Right lobe of liver (tissue), 6 donors: Measurements from ENCODE around the gene PLSCR4. TPM values are rescaled to one million over a fixed set of nuclear protein-coding genes. Genes with fewer than 3 reads are reported as not detected.

Source experiments
- ATAC-seq, 4 donors: fragments of 200-7000 bp; cut with Tn5 transposase; one replicate each; pipeline ENCODE4 v1.9.1; 2020; ENCODE audit warnings: mild to moderate bottlenecking in 4 of 4, moderate library complexity in 4 of 4
- DNase-seq, 3 donors: peaks; one replicate each; pipeline ENCODE4 v3.0.0-alpha.2; 2020
- H3K27ac ChIP-seq, 3 donors: fragments of 200-600 bp; one replicate each; pipeline ENCODE4 v1.8.0; 2022
- H3K27me3 ChIP-seq, 2 donors: fragments of 200-600 bp; one replicate each; pipeline ENCODE4 v1.8.0; 2022
- H3K36me3 ChIP-seq, 4 donors: fragments of 200-600 bp; sonication (generic) in 1 of 4; one replicate each; pipeline versions ENCODE4 v1.5.1 to v1.8.0; 2017 to 2022; ENCODE audit warnings: control low read depth in 1 of 4
- H3K4me1 ChIP-seq, 4 donors: fragments of 200-600 bp; sonication (generic) in 1 of 4; one replicate each; pipeline versions ENCODE4 v1.5.1 to v1.8.0; 2017 to 2022; ENCODE audit warnings: control low read depth in 1 of 4
- H3K4me3 ChIP-seq, 3 donors: fragments of 200-600 bp; one replicate each; pipeline ENCODE4 v1.8.0; 2022
- H3K9me3 ChIP-seq, 4 donors: fragments of 200-600 bp; sonication (generic) in 1 of 4; one replicate each; pipeline versions ENCODE4 v1.5.1 to v1.8.0; 2017 to 2022; ENCODE audit warnings: control low read depth in 1 of 4
- CTCF ChIP-seq, 4 donors: fragments of 200-600 bp in 3 of 4; fragments of 450-650 bp in 1 of 4; IDR thresholded peaks; one replicate each; pipeline versions ENCODE4 v1.5.1 to v1.8.0; 2016 to 2022; ENCODE audit warnings: antibody characterized with exemption in 4 of 4, mild to moderate bottlenecking in 2 of 4
- POLR2A ChIP-seq: fragments of 450-650 bp; IDR thresholded peaks from one replicate; pipeline ENCODE4 v1.6.1; 2017; ENCODE audit warnings: antibody characterized with exemption, mild to moderate bottlenecking
- WGBS: methylation state at CpG from one replicate; pipeline ENCODE4 v1.1.6; 2018; ENCODE audit warnings: low coverage, low lambda C conversion rate; ENCODE audit not compliant: insufficient coverage; ENCODE audit errors: missing lambda C conversion rate; 5-methylcytosine and 5-hydroxymethylcytosine counted together
- intact Hi-C, 2 donors: fragments of 100-400 bp; cut with DNase I; formaldehyde crosslinking; loops; one replicate each; pipeline versions ENCODE4 v1.11.2 to v1.14.1; 2022
- total RNA-seq, 6 experiments: library from RNA; depleted of rRNA in 2 of 6; stranded (reverse); fragments of >200 nt in 2 of 6; fragmentation: NEBNext Ultra II Directional in 3 of 6; extraction: Animal tissue kit (Norgen Biotek cat#: 25700) in 3 of 6; gene quantifications; one replicate each; pipeline versions ENCODE4 v1.1.0 to v1.2.4, GENCODE V29; 2016 to 2023
- donor health status: DM: no; HTN: yes; CAD: no.
- donor health status: DM: no; HTN: no; CAD: no.
- donor health status: DM: no; HTN: no; CAD: no.
- donor health status: DM: no; HTN: yes; CAD: no.
- donor health status: DM: no; HTN: yes; CAD: no.

Gene PLSCR4
- total RNA-seq, 6 experiments from 2014 or later = 25.2 to 44.9 (median 42.4) TPM

GRCh38 chr3:146221276-146221675, 29.6 kb downstream of the PLSCR4 start:
- ATAC-seq = peak in 1 of 4 donors; percentile 10
- Histone ChIP-seq H3K4me3 (no peak overlapping the region), H3K36me3 (no peaks in the 10 kb centered on the region), H3K9me3 (no peaks in the 10 kb centered on the region), H3K27me3 (no peaks in the 10 kb centered on the region), H3K4me1 (peaks cover 0 to 28% (median 8%) of the 10 kb centered on the region in 4 donors), H3K27ac (peak overlapping the region; percentile 76 to 85 (median 85))
- no peak for TF ChIP-seq POLR2A
- TF ChIP-seq CTCF (IDR thresholded peaks at IDR 0.05) = no peak
- intact Hi-C loops = loop anchor here in 1 of 2 donors (10.0 kb wide), 1 partner anchor 104 kb away; no protein-coding TSS in a partner anchor
- DNase-seq = no peak

GRCh38 chr3:146218880-146219866, 31.7 kb downstream of the PLSCR4 start:
- TF ChIP-seq CTCF (IDR thresholded peaks at IDR 0.05) (peak; percentile 74 to 77 (median 75)), POLR2A (no peak)
- Histone ChIP-seq H3K9me3 (no peaks in the 10 kb centered on the region), H3K27me3 (no peaks in the 10 kb centered on the region), H3K36me3 (no peaks in the 10 kb centered on the region), H3K27ac (no peak overlapping the region), H3K4me1 (peaks cover 0 to 28% (median 8%) of the 10 kb centered on the region in 4 donors), H3K4me3 (no peak overlapping the region)
- no peak for DNase-seq
- intact Hi-C loops = loop anchor here in 1 of 2 donors (10.0 kb wide), 1 partner anchor 116 kb away; no protein-coding TSS in a partner anchor
- 57% methylated on average over 13 of the region's 13 CpGs for WGBS
- no peak for ATAC-seq

GRCh38 chr3:146217324-146217723, 33.6 kb downstream of the PLSCR4 start:
- no peak for ATAC-seq
- TF ChIP-seq POLR2A (no peak), CTCF (IDR thresholded peaks at IDR 0.05) (no peak)
- Histone ChIP-seq H3K27me3 (no peaks in the 10 kb centered on the region), H3K4me1 (peaks cover 0 to 16% (median 4%) of the 10 kb centered on the region in 4 donors), H3K27ac (no peak overlapping the region), H3K36me3 (no peaks in the 10 kb centered on the region), H3K4me3 (no peak overlapping the region), H3K9me3 (no peaks in the 10 kb centered on the region)
- DNase-seq = no peak
- intact Hi-C loops = loop anchor here in 1 of 2 donors (10.0 kb wide), 1 partner anchor 117 kb away; no protein-coding TSS in a partner anchor
- WGBS = 86% methylated on average over 1 of the region's 2 CpGs

GRCh38 chr3:146214493-146214892, 36.4 kb downstream of the PLSCR4 start:
- no peak for ATAC-seq
- H3K27me3 ChIP-seq = no peaks in the 10 kb centered on the region
- 74% methylated on average over 2 of the region's 2 CpGs for WGBS
- DNase-seq = no peak
- H3K4me3 ChIP-seq = no peak overlapping the region
- H3K27ac ChIP-seq = no peak overlapping the region
- H3K4me1 ChIP-seq = no peaks in the 10 kb centered on the region
- H3K9me3 ChIP-seq = no peaks in the 10 kb centered on the region
- no peak for TF ChIP-seq POLR2A
- TF ChIP-seq CTCF (IDR thresholded peaks at IDR 0.05) = no peak
- intact Hi-C loops = loop anchor here in 1 of 2 donors (10.0 kb wide), 1 partner anchor 120 kb away; no protein-coding TSS in a partner anchor
- no peaks in the 10 kb centered on the region for H3K36me3 ChIP-seq
